Suprapubic skin (tissue), 4 donors: ENCODE measurements around the gene PRRX1. TPM values are rescaled to one million over a fixed set of nuclear protein-coding genes. Genes with fewer than 3 reads are reported as not detected.

Experiments
- DNase-seq, 2 donors: peaks; one replicate each; pipeline ENCODE4 v3.0.0-alpha.2; 2019; ENCODE audit warnings: low spot score in 2 of 2
- H3K27ac ChIP-seq: fragments of 200-600 bp; sonication (generic); one replicate; pipeline ENCODE4 v1.5.1; 2019
- H3K27me3 ChIP-seq: fragments of 200-600 bp; sonication (generic); one replicate; pipeline ENCODE4 v1.5.1; 2019
- H3K36me3 ChIP-seq: fragments of 200-600 bp; sonication (generic); one replicate; pipeline ENCODE4 v1.5.1; 2019
- H3K4me1 ChIP-seq: fragments of 200-600 bp; sonication (generic); one replicate; pipeline ENCODE4 v1.5.1; 2019
- H3K4me3 ChIP-seq: fragments of 200-600 bp; sonication (generic); one replicate; pipeline ENCODE4 v1.5.1; 2019; ENCODE audit warnings: mild to moderate bottlenecking
- H3K9me3 ChIP-seq: fragments of 200-600 bp; sonication (generic); one replicate; pipeline ENCODE4 v1.5.1; 2019
- EP300 ChIP-seq: sonication (generic); formaldehyde crosslinking; IDR thresholded peaks from one replicate; pipeline ENCODE4 v1.6.1; 2017; ENCODE audit warnings: antibody characterized with exemption
- POLR2A ChIP-seq, 2 donors: fragments of 450-650 bp; IDR thresholded peaks; one replicate each; pipeline ENCODE4 v1.6.1; 2017; ENCODE audit warnings: antibody characterized with exemption in 2 of 2, mild to moderate bottlenecking in 2 of 2, moderate library complexity in 2 of 2
- POLR2AphosphoS5 ChIP-seq, 3 donors: sonication (generic); formaldehyde crosslinking; IDR thresholded peaks; one replicate each; pipeline ENCODE4 v1.6.1; 2017; ENCODE audit warnings: antibody characterized with exemption in 3 of 3
- WGBS: methylation state at CpG from one replicate; pipeline ENCODE4 v1.1.5; 2018; 5-methylcytosine and 5-hydroxymethylcytosine counted together
- total RNA-seq, 4 donors: library from RNA; depleted of rRNA; stranded (reverse); fragments of >200 nt; gene quantifications; one replicate each; pipeline ENCODE4 v1.1.0, GENCODE V29; 2016
- TF ChIP-seq, protein P1 (sequence below), 2 donors: fragments of 200-600 bp in 1 of 2; fragments of 450-650 bp in 1 of 2; sonication (generic) in 1 of 2; IDR thresholded peaks; one replicate each; pipeline ENCODE4 v1.5.1; 2016 to 2019; ENCODE audit warnings: antibody characterized with exemption in 2 of 2, mild to moderate bottlenecking in 1 of 2, moderate library complexity in 1 of 2

PRRX1 gene
- total RNA-seq, 4 donors from 2014 or later, result 14.7 to 32.5 (median 23.5) TPM

DNA sequence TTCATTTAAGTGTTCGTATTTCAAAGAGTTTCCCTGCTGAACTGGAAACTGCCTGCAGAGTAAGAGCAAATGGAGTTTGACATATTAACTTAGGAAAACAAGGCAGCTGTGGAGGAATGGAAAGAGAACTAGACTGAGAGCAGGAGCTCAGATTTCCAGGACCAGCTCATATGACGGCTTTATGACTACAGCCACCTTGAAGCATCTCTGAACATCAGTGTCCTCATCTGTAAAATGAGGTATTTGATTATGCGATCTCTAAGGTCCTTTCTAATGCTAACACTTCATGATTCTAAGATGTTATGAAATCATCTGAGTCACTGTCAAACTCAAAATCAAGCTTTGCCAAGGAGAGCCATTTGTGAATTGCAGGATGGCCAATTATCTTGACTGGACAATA, 112.3 kb downstream of the PRRX1 start:
- TF ChIP-seq POLR2AphosphoS5 (IDR thresholded peaks at IDR 0.05), result no peak
- no peak for TF ChIP-seq POLR2A (IDR thresholded peaks at IDR 0.05)
- TF ChIP-seq EP300, result no peak
- TF ChIP-seq, protein P1, sequence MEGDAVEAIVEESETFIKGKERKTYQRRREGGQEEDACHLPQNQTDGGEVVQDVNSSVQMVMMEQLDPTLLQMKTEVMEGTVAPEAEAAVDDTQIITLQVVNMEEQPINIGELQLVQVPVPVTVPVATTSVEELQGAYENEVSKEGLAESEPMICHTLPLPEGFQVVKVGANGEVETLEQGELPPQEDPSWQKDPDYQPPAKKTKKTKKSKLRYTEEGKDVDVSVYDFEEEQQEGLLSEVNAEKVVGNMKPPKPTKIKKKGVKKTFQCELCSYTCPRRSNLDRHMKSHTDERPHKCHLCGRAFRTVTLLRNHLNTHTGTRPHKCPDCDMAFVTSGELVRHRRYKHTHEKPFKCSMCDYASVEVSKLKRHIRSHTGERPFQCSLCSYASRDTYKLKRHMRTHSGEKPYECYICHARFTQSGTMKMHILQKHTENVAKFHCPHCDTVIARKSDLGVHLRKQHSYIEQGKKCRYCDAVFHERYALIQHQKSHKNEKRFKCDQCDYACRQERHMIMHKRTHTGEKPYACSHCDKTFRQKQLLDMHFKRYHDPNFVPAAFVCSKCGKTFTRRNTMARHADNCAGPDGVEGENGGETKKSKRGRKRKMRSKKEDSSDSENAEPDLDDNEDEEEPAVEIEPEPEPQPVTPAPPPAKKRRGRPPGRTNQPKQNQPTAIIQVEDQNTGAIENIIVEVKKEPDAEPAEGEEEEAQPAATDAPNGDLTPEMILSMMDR (IDR thresholded peaks at IDR 0.05), result no peak
- 68% methylated on average over 3 of the region's 3 CpGs for WGBS

DNA sequence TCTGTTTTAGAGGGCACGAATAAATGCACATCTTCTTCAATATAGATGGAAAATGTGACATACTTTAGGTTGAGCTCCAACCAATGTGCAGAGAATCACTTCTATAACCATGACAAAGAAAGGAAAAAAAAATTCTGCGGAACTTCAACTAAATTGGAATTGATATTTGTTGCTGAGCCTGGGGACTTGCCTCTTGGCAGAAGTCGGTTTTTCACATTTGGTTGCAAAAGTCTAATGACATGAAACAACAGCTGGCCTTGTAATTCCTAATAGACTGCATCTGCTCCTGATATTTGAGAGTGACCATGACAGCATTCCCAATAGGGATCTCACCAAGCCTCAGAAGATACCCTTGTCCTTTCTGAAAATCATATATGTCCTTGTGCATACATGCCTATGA, 112.8 kb downstream of the PRRX1 start:
- no peaks in the 10 kb centered on the region for H3K9me3 ChIP-seq
- H3K36me3 ChIP-seq, result no peaks in the 10 kb centered on the region
- no peak overlapping the region for H3K4me3 ChIP-seq
- H3K4me1 ChIP-seq, result no peaks in the 10 kb centered on the region
- TF ChIP-seq EP300, result no peak
- TF ChIP-seq POLR2AphosphoS5 (IDR thresholded peaks at IDR 0.05), result no peak
- TF ChIP-seq POLR2A (IDR thresholded peaks at IDR 0.05), result no peak
- TF ChIP-seq, protein P1 (IDR thresholded peaks at IDR 0.05), result no peak
- no peak for DNase-seq
- H3K27me3 ChIP-seq, result no peaks in the 10 kb centered on the region
- no peak overlapping the region for H3K27ac ChIP-seq
- WGBS, result 46% methylated on average over 3 of the region's 3 CpGs

More for the DNA sequence above, 112.3 kb downstream of the PRRX1 start:
- Histone ChIP-seq H3K27ac (no peak overlapping the region), H3K4me1 (no peaks in the 10 kb centered on the region), H3K4me3 (no peak overlapping the region), H3K36me3 (no peaks in the 10 kb centered on the region), H3K27me3 (no peaks in the 10 kb centered on the region), H3K9me3 (no peaks in the 10 kb centered on the region)
- no peak for DNase-seq

Other genes with a start within 250 kb of the PRRX1 start
- 10 to 100 TPM in 1 of 4 donors, 1 to 10 TPM in 3; 3.5 to 10.5 (median 7.7) TPM for gene GORAB, start 132.0 kb upstream of the PRRX1 start, total RNA-seq